ENCODE data around the gene CCR7.

The CCR7 gene

GRCh38 chr17:40515491-40516041, 49.7 kb downstream of the CCR7 start:
- DNase-seq (ENCODE audit: low read depth) = no peak

- no peak for DNase-seq (ENCODE audit: low read depth)
Measured at GRCh38 chr17:40515011-40515410, 50.3 kb downstream of the CCR7 start.

- no peak for DNase-seq (ENCODE audit: low read depth)
Measured at GRCh38 chr17:40514013-40514875, 51.0 kb downstream of the CCR7 start.

- DNase-seq (ENCODE audit: low read depth) = no peak
Measured at GRCh38 chr17:40511667-40512220, 53.5 kb downstream of the CCR7 start.

GRCh38 chr17:40511136-40511535, 54.1 kb downstream of the CCR7 start:
- DNase-seq (ENCODE audit: low read depth) = no peak

GRCh38 chr17:40510328-40510648, 55.0 kb downstream of the CCR7 start:
- no peak for DNase-seq (ENCODE audit: low read depth)

GRCh38 chr17:40509626-40510327, 55.5 kb downstream of the CCR7 start:
- no peak for DNase-seq (ENCODE audit: low read depth)

GRCh38 chr17:40506786-40507185, 58.5 kb downstream of the CCR7 start:
- no peak for DNase-seq (ENCODE audit: low read depth)
